ENCODE data around the gene PROKR1.

GRCh38 chr2:68696554-68696953 is 53.2 kb downstream of the PROKR1 start:
- TF ChIP-seq EZH2 (IDR thresholded peaks at IDR 0.05; ENCODE audit: insufficient read depth, poor library complexity, severe bottlenecking), result no peak
- no peak for TF ChIP-seq EZH2phosphoT487 (IDR thresholded peaks at IDR 0.05; ENCODE audit: insufficient read depth, low read depth)

Measured in GM23248 (cell line).